HG03175 (cell line): Measurements from ENCODE around the gene LRRTM3.

Experiments used
- ATAC-seq: cut with Tn5 transposase; IDR thresholded peaks from one replicate; pipeline ENCODE4 v1.9.1; 2021; ENCODE audit warnings: mild to moderate bottlenecking, moderate library complexity; ENCODE audit not compliant: unreplicated experiment

Gene LRRTM3

DNA sequence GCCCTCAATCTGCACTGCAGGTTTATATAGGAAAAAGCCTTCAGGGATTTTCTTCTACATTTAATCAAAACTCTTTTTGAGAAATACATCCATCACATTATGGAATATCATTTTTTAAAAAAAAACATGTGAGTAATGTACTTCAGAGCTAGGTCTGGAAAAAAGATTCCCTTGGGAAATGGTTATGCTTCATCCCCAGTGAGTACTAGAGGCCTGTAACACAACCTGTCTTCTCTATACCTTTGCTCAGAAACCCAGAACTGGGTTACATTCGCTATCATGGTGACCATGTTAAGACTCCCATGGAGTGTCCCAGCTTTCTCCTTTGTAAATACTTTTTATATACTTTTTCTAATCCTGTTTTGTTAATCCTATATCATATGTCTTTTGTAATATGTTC is 186.9 kb downstream of the LRRTM3 start:
- ATAC-seq = no peak

DNA sequence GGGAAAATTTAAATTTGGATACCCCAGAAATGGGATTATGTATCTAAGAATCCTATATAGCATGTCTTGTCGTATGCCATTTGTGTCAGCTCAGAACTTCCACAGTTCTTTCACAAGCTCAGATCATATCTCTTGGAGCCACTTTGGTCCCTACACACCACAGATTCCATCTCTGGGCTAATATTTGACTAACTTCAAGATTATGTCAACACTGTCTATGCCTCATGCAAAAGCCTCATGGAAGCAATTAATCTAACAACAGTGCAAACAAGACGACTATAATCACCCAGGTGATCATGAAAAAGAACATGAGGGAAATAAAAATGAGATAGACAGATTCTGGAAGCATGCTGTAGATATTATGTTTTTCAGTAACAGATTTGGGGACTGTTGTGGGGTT is 189.1 kb downstream of the LRRTM3 start:
- ATAC-seq = no peak

DNA sequence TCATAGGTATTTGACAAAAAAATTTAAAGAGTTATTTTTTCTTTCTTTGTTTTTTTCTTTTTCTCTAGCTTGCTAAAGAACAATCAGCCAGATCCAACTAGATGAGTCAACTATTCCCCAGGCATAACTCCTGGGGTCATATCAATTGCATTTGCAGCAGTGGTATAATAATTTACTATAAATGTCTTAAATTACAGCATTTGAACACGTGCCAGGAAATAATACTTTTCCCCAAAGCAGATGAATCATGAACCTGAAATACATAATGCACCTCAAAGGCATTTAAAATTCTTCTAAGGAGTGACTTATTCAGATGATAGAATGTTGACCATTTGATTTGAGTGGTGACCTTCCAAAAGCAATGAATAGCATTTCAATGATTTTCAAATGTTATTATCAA is 190.1 kb downstream of the LRRTM3 start:
- ATAC-seq = no peak

DNA sequence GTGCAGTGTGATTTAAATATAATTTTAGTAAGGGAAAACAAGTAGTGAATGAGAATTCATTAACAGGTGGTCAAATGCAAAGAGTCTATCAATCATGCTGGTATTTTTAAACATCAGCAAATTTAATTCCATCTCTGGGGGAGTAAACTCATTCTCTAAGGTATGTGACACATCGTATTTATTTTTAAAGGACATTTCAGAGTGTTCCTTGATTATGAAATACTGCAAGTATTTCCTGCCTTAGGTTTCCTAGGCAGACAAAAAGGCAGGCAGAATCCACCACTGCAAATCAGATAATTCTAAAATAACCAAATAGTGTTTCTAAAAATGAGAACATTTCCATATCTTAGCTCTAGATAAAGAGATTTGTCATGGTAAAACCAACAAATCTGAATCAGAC is 193.8 kb downstream of the LRRTM3 start:
- ATAC-seq = no peak

DNA sequence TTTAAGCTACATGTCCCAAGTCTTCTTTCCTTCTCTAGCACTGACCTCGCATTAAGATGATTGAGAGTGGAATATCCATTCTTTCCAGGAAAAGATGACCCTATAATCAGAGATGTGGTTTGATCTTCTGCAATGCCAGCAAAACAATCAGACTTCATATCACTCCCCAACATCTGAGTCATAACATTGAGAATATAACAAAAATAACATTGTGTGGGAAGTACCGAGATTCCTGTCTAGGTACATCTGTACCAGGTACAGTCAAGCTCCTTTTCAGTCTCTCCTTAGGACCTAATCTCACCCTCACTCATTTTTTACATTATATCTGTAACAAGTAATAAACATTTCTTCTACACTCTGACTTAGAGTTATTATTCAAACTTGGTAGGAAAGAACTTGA is 201.6 kb downstream of the LRRTM3 start:
- no peak for ATAC-seq

DNA sequence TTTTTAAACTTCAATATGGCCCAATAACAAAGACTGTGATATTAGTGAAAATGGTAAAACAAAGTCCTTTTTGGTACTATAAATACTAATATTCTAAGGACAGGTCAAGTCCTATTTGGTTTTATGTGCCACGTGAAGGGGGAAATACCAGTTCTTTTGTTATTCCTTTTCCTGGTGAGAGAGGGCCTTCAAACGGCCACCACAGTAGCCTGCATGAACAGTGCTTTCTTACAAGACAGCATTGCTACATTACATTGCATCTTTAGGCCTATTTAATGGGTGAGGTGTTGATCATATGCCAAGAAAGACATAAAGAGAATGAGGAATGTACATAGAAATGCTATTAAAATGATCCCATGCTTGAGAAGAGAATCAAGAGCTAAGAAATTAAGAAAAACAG is 214.8 kb downstream of the LRRTM3 start:
- ATAC-seq = no peak

DNA sequence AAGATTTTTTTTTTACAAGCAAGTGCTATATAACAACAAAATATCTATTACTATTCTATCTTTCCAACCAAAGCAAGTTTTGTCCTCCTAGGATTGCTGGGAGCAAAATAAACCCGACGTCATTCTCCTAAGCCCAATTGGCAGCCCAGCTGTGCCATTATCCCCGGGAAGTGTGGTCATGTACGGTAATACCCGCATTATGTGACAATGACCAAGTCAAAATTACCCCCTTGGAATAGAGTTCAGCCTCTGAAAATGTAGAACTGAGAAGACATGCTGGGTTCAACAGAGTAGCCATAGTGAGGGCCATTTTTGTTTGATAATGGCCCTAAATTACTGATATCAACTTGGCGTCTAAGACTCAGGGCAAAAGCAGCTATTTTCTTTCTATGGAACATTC is 215.5 kb downstream of the LRRTM3 start:
- no peak for ATAC-seq

DNA sequence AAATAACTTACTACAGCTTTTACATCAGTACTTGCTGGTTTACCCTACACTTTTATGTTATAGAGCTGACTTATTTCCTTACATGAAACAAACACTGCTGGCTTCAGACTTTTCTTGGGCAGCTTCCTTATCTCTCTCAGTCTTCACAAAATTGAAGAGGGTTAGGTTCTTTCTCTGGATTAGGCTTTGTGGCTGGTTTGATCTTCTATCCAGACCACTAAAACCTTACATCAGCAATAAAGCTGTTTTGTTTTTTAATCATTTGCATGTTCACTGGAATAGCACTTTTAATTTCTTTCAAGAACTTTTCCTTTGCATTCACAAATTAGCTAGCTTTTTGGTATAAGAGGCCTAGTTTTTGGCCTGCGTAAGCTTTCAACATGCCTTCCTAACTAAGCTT is 218.7 kb downstream of the LRRTM3 start:
- ATAC-seq = no peak
